ENCODE measurements around the gene CST4.

DNA sequence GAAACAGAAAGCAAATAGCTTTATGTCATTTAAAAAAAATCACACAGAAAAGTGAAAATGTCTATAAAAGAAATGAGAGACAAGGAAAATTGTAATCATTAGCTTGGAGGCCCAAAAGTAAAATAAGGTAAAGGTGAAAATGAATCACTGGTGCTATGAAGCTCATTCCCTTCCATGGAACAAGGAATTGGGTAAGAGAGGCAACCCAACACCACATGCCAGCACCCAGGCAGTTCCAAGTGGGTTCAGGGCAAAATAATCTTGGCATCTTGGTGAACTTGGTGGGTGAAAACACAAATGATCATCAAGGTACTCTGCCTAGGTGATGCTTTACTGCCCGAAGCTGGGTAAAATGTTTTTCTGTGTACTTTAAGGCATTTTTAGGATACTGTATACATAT lies 16.7 kb downstream of the CST4 start:
- TF ChIP-seq, protein P1, sequence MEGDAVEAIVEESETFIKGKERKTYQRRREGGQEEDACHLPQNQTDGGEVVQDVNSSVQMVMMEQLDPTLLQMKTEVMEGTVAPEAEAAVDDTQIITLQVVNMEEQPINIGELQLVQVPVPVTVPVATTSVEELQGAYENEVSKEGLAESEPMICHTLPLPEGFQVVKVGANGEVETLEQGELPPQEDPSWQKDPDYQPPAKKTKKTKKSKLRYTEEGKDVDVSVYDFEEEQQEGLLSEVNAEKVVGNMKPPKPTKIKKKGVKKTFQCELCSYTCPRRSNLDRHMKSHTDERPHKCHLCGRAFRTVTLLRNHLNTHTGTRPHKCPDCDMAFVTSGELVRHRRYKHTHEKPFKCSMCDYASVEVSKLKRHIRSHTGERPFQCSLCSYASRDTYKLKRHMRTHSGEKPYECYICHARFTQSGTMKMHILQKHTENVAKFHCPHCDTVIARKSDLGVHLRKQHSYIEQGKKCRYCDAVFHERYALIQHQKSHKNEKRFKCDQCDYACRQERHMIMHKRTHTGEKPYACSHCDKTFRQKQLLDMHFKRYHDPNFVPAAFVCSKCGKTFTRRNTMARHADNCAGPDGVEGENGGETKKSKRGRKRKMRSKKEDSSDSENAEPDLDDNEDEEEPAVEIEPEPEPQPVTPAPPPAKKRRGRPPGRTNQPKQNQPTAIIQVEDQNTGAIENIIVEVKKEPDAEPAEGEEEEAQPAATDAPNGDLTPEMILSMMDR (IDR thresholded peaks at IDR 0.05) = no peak
- no peak for TF ChIP-seq EZH2 (IDR thresholded peaks at IDR 0.05)

All from neural progenitor cell (in vitro differentiated cells).